Motor neuron (in vitro differentiated cells): ENCODE results near the gene NKX1-1. TPM values are rescaled to one million over a fixed set of nuclear protein-coding genes. Genes with fewer than 3 reads are reported as not detected.
A peak's percentile ranks its signal among the peaks of the same experiment; 100 is the strongest.

Source experiments
- ATAC-seq, 8 experiments: fragments of 200-7000 bp; cut with Tn5 transposase; replicated peaks in 6 of 8; 2 replicates each; pipeline ENCODE4 v1.8.0; 2021; ENCODE audit warnings: mild to moderate bottlenecking in 8 of 8, moderate library complexity in 8 of 8
- H3K27ac ChIP-seq, 2 donors: fragments of 250-450 bp; sonication (Bioruptor Pico); 2 replicates each; pipeline ENCODE4 v1.9.0; 2021; ENCODE audit warnings: antibody characterized with exemption in 2 of 2, mild to moderate bottlenecking in 2 of 2, moderate library complexity in 1 of 2
- H3K4me1 ChIP-seq, 2 donors: fragments of 250-450 bp; sonication (Bioruptor Pico); replicated peaks in 1 of 2; 2 replicates each; pipeline ENCODE4 v1.6.1; 2021; ENCODE audit warnings: antibody characterized with exemption in 2 of 2, mild to moderate bottlenecking in 2 of 2, moderate library complexity in 1 of 2
- H3K4me3 ChIP-seq, 5 donors: fragments of 250-450 bp; sonication (Bioruptor Pico); 2 replicates each; pipeline ENCODE4 v1.9.0; 2021; ENCODE audit warnings: antibody characterized with exemption in 5 of 5, mild to moderate bottlenecking in 5 of 5, moderate library complexity in 4 of 5
- WGBS, 10 experiments: fragments of 450-650 bp; shearing (Covaris generic); methylation state at CpG; one replicate each; pipeline ENCODE4 v1.0.0; 2022; 5-methylcytosine and 5-hydroxymethylcytosine counted together
- in situ Hi-C, 9 experiments: fragments of 400-800 bp; cut with MboI; loops; one replicate each; pipeline ENCODE4 v1.15.0; 2021; ENCODE audit warnings: low sequenced_read_pairs in 9 of 9, low pct_unique_long_range_greater_than_20kb in 2 of 9; ENCODE audit not compliant: unreplicated experiment in 9 of 9
- total RNA-seq, 8 experiments: library from RNA; unstranded; fragments of 300-600 nt; gene quantifications; 2 replicates each; pipeline versions ENCODE4 v1.2.3 to v1.2.4, GENCODE V29; 2022

Gene NKX1-1
- total RNA-seq, 8 experiments from 2014 or later = 0.11 to 0.47 TPM; not detected in 6

DNA sequence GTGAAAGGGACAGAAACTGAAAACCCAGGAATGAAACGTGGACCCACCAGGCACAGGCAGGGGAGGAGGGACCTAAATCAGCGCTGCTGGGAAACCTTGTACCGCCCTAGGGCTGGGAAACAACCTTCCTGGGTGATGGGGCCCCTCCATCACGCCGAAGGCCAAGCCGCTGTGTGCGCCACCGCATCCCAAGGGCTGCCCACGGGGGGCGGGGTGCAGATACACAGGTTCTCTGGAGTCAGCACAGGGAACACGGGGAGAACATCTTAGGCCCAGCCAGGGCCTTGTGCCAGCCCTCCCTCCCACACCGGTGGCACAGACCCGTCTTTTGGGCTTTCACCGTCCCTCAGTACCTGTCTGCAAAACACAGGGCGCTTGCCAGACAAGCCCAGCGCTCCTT is 46.3 kb downstream of the NKX1-1 start:
- whole genome bisulfite sequencing, 10 experiments = 60 to 98% (median 91%) methylated on average over 1 to 7 of the region's 16 CpGs; no CpG with 5 or more reads in 5 of the 10 experiments
- in situ Hi-C loops = loop anchor here in 4 of 9 experiments (25.0 kb wide), 2 partner anchors 277 to 377 kb away; no protein-coding TSS in a partner anchor
- Histone ChIP-seq H3K4me1 (peaks cover 21 to 57% of the 10 kb centered on the region in 2 donors), H3K4me3 (no peak overlapping the region), H3K27ac (no peak overlapping the region)
- no peak for ATAC-seq

DNA sequence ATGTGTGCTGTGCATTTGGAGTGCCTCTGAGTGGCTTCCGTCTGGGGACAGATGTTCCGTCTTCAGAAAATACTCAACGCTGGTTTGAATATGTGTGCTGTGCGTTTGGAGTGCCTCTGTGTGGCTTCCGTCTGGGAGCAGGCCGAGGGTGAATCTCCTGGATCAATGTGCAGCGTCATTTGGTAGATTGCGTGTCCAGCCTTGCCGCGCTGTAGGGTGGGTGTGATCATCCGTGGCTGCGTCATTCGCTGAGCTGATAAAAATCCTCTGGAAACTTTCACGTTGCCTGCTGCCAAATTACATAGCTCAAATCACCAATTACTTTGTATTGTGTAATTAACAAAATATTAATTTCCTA is 47.1 kb downstream of the NKX1-1 start:
- Histone ChIP-seq H3K27ac (no peak overlapping the region), H3K4me1 (peaks cover 21 to 57% of the 10 kb centered on the region in 2 donors), H3K4me3 (no peak overlapping the region)
- in situ Hi-C loops = loop anchor here in 4 of 9 experiments (25.0 kb wide), 2 partner anchors 278 to 378 kb away; no protein-coding TSS in a partner anchor
- 60 to 93% (median 82%) methylated on average over 1 to 11 of the region's 14 CpGs; no CpG with 5 or more reads in 2 of the 10 experiments for whole genome bisulfite sequencing, 10 experiments
- ATAC-seq = peak in 1 of 8 experiments; percentile 61

DNA sequence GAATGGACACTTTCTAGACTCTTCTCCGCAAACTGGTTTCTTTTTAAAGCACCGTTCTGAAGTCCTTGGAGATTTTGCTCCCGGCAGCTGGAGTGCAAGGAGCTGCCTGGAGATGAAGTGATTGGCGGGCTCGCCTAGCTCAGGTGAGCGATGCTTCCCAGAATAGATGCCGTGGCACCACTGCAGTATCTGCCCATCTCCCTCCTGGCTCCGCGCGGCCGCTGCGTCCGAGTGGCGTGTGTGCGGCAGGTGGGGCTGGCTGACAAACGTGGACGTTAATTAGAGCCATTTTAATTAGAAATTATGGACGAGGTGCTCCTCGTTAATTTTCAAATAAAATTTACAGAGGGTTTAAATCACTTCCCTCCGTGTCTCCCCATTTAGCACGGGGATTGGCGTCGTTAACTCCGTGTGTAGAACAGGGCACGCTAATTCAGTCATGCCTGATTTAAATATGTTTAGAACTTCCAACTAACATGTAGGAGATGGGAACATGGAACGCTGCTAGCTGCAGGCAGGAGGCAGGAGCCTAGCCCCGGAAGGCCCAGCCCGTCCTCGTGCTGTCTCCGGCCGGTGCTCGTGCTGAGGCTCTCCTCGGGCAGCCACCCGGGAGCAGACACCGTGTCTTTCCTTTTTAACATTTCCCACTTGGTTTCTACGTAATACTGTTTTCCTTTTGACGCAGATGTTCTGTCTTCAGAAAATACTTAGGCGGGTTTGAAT is 47.7 kb downstream of the NKX1-1 start:
- H3K4me3 ChIP-seq = no peak overlapping the region
- WGBS, 10 experiments = 50 to 95% (median 89%) methylated on average over 2 to 21 of the region's 38 CpGs; no CpG with 5 or more reads in 2 of the 10 experiments

DNA sequence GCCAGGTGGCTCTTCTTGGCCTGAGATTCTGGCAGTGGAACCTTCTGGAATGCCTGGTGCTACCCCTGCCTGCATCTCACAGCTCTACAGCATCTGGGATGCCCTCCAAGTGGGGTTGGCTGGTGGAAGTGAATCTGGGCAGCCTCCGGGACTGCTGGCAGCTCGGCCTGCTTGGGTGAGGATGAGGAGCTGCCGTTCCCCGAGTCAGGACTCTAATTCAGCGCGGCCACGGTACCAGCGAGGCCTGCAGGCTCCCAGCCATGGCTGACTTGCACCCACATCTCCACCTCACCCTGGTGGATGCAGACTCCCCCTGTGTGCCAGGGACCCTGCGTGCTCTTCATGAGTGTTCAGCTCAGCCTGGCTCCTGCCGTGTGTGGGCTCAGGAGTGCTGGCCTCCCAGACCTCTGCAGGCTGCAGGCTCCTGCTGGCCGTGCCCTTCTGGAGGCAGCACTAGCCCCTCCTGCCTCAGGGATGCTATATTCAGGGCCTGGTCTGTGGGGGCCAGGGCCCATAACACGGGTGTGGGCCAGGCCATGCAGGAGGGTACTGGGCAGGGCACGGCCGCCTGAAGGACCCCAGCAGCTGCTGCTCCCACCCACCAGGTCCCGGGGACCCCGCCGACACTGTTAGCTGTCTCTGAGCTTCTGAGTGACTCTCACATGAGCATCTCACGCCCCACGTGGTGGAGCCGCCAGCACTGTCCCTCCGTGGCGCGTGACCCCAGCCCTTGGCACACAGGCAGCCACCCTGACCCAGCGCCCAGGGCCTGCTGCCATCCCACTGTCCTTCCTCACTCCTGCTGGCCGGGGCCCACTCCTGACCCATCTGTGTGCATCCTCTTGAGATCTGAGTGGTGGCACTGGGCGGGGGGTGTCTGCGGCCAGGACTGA is 48.6 kb downstream of the NKX1-1 start:
- no peak for ATAC-seq
- Histone ChIP-seq H3K27ac (no peak overlapping the region), H3K4me1 (peaks cover 21 to 46% of the 10 kb centered on the region in 2 donors), H3K4me3 (no peak overlapping the region)
- 100% methylated on average over 1 to 3 of the region's 27 CpGs; no CpG with 5 or more reads in 8 of the 10 experiments for WGBS, 10 experiments
- in situ Hi-C loops = loop anchor here in 4 of 9 experiments (25.0 kb wide), 2 partner anchors 280 to 380 kb away; no protein-coding TSS in a partner anchor

More for the DNA sequence above, 47.7 kb downstream of the NKX1-1 start:
- no peak for ATAC-seq
- in situ Hi-C loops = loop anchor here in 4 of 9 experiments (25.0 kb wide), 2 partner anchors 279 to 379 kb away; no protein-coding TSS in a partner anchor
- Histone ChIP-seq H3K4me1 (peaks cover 21 to 56% of the 10 kb centered on the region in 2 donors), H3K27ac (no peak overlapping the region)

DNA sequence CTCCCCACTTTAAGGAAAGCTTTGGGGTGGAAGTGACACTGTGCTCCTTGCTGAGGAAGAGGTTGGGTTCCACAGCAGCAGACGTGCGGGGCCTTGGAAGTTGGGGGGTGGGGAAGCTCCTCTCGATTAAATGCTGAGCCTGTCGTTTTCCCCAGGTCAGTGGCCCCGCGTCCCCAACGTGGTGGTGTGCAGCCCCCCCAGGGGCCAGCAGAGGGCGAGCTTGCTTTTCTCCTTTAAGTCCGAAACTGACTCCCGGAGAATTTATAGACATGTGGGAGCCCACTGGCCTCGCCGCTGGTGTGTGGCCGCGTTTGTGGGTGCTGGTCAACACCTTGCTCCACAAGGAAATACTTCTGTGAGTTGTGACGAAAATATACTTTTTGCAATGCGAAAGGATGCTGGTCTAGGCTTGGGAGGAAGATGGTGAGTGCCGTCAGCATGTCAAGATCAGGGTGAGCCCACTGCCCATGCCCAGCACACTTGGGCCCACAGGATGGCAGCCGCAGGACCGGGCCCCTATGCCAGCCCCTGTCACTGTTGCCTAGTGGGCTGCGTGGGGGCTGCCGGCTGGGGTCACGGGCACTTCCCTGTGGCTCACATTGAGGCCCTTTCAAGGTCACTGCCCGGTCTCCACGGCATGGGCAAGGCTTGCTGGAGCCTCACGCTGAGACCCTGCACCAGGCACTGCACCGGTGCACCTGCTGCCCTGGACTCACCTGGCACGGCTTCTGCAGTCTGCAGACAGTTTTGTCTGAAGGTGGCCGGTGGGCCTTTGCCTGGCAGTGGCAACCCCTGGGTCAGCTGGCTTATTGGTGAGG is 49.9 kb downstream of the NKX1-1 start:
- H3K27ac ChIP-seq = no peak overlapping the region
- in situ Hi-C loops = loop anchor here in 4 of 9 experiments (25.0 kb wide), 2 partner anchors 281 to 381 kb away; no protein-coding TSS in a partner anchor
- ATAC-seq = peak in 7 of 8 experiments; percentile 13 to 46 (median 26)
- peaks cover 17 to 37% of the 10 kb centered on the region in 2 donors for H3K4me1 ChIP-seq
- no peak overlapping the region for H3K4me3 ChIP-seq
- WGBS, 10 experiments = 8 to 65% (median 45%) methylated on average over 6 to 8 of the region's 28 CpGs; no CpG with 5 or more reads in 7 of the 10 experiments

DNA sequence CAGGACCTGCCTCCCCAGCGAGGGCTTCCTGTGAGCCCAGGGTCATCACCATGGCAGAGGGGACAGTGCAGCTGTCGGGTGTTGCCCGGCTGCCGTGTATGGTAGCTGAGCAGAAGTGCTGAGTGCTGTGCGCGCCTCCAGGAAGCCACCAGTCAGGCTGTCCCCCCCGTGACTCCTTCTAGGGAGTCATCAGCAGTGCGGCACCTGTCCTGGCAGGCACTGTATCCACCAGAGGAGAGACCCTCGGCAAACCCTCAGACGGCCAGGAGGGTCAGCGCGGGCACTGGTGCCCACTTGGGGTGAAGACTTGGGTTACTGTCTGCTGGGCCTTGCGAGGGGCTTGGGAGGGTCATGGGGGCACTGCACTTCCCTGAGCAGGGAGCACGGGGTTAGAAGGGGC is 50.9 kb downstream of the NKX1-1 start:
- peaks cover 7 to 28% of the 10 kb centered on the region in 2 donors for H3K4me1 ChIP-seq
- no peak overlapping the region for H3K4me3 ChIP-seq
- no peak overlapping the region for H3K27ac ChIP-seq
- in situ Hi-C loops = loop anchor here in 4 of 9 experiments (25.0 kb wide), 2 partner anchors 282 to 382 kb away; no protein-coding TSS in a partner anchor
- ATAC-seq = no peak
- 70 to 100% (median 94%) methylated on average over 1 to 5 of the region's 14 CpGs; no CpG with 5 or more reads in 6 of the 10 experiments for WGBS, 10 experiments

DNA sequence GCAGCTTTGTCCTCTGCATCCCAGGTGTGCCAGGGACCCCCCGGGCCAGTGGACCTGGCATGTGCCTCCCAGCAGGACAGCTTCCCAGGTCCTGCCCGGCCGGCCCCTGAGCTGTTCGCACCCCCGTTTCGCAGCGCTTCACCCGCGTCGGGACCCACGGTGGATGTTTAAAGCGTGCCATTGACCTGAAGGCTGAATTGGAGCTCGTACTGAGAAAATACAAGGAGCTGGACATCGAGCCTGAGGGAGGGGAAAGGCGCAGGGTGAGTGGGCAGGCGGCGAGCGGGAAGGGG is 51.3 kb downstream of the NKX1-1 start:
- no CpG with 5 or more reads among the region's 18 CpGs for WGBS, 10 experiments
- no peak overlapping the region for H3K27ac ChIP-seq
- in situ Hi-C loops = loop anchor here in 4 of 9 experiments (25.0 kb wide), 2 partner anchors 282 to 382 kb away; no protein-coding TSS in a partner anchor
- H3K4me3 ChIP-seq = no peak overlapping the region
- ATAC-seq = no peak
- H3K4me1 ChIP-seq = peaks cover 10 to 30% of the 10 kb centered on the region in 2 donors

DNA sequence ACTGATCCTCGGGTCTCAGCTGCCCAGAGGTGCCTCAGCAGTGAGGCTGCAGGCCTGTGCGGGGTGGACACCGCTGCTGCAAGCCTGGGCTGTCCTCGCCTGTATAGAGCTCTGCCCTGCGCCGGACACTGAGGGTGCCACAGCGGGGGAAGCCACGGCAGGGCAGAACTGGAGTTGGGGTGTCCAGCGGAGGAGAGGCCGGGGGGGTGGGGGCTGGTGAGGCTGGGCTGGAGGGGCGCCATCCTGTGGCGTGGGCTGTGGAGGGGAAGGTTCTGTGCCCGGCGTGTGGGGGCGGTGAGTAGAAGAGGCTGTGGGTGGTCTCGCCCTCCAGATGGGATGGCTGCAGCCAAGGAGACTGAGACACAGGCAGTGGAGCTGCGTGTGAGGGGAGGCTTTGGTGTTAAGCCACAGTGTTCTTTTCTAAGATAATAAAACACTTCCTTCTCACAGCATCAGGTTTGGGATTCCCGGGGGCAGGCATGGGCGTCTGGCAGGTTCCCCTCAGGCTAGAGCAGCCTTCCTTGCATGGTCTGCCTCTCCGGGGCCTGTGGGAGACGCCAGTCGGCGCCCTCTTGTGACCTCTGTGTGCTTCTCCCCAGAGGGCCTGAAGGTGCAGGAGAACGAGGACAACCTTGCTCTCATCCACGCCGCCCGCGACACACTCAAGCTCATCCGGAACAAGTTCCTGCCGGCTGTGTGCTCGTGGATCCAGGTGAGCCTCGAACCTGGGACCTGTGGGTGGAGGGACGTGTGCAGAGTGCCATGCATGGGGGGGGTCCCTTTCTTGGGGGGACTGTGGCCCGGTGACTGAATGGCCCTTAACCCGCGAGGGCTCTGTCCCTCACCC is 51.9 kb downstream of the NKX1-1 start:
- H3K4me1 ChIP-seq = peaks cover 16 to 30% of the 10 kb centered on the region in 2 donors
- no peak for ATAC-seq
- no peak overlapping the region for H3K27ac ChIP-seq
- in situ Hi-C loops = loop anchor here in 4 of 9 experiments (25.0 kb wide), 2 partner anchors 283 to 383 kb away; no protein-coding TSS in a partner anchor
- H3K4me3 ChIP-seq = no peak overlapping the region
- WGBS, 10 experiments = 80 to 86% methylated on average over 2 to 14 of the region's 36 CpGs; no CpG with 5 or more reads in 8 of the 10 experiments

DNA sequence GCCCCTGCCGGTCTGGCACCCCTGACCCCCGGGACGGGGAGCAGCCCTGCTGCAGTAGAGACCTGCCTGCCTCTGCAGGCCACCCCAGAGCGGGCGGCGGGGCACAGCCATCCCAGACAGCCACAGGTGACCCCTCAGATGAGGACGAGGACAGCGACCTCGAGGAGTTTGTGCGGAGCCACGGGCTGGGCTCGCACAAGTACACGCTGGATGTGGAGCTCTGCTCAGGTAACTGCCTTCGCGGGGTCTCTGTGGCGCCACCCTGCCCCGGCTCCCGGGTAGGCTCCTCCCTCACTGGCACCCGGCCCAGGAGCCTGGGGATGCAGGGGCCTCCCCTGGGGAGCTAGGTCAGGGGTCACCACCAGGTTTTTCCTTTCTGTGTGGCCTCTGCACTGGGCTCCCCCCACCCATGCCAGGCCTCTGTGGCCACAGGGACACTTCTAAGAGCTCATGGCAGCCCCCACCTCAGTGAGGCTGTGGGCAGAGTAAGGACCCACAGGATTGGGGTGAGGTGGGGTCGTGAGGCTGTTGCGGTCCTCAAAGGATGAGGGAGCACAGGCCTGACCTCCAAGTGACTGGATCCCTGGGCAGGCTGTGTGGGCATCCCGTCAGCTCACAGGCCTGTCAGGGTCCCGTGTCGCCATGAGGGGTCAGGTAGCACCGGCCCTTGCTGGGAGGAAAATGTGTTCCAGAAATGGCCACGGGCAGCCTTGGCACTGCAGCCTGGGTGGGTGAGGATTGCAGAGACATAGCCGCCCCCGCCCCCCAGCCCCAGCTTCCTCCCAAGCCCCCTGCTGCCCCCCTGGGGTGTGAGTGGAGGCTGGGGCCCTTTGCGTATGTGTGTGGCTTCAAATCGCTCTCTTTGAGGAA is 52.8 kb downstream of the NKX1-1 start:
- in situ Hi-C loops = loop anchor here in 4 of 9 experiments (25.0 kb wide), 2 partner anchors 284 to 384 kb away; no protein-coding TSS in a partner anchor
- Histone ChIP-seq H3K4me1 (peaks cover 18 to 27% of the 10 kb centered on the region in 2 donors), H3K4me3 (no peak overlapping the region), H3K27ac (no peak overlapping the region)
- no peak for ATAC-seq
- 70 to 100% (median 85%) methylated on average over 2 to 9 of the region's 30 CpGs; no CpG with 5 or more reads in 6 of the 10 experiments for WGBS, 10 experiments
